Measurements from ENCODE around the gene SRC. TPM values are rescaled to one million over a fixed set of nuclear protein-coding genes. Genes with fewer than 3 reads are reported as not detected.

Gene SRC
- total and polyA plus RNA-seq, 8 donors, result 37.4 to 93.0 (median 71.5) TPM

DNA sequence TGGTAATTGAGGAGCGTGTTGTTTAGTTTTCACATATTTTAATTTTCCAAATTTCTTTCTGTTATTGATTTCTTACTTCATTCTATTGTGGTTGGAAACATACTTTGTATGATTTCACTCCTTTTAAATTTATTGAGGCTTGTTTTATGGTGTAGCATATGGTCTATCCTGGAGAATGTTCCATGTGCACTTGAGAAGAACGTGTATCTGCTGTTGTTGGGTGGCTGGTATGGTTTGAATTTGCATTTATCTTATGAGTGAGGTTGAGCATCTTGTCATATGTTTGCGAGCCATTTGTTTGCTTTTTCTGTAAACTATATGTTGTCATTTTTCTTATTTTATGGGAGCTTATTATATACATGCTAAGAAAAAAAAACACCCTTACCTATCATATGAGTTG, 26.5 kb downstream of the SRC start:
- Histone ChIP-seq H3K4me3 (no peak overlapping the region), H3K27ac (no peak overlapping the region), H3K4me1 (peaks cover 0 to 5% of the 10 kb centered on the region in 2 donors), H3K9me3 (no peaks in the 10 kb centered on the region), H3K36me3 (no peaks in the 10 kb centered on the region), H3K27me3 (no peaks in the 10 kb centered on the region)
- ATAC-seq, result no peak
- no peak for DNase-seq
- TF ChIP-seq, protein P1, sequence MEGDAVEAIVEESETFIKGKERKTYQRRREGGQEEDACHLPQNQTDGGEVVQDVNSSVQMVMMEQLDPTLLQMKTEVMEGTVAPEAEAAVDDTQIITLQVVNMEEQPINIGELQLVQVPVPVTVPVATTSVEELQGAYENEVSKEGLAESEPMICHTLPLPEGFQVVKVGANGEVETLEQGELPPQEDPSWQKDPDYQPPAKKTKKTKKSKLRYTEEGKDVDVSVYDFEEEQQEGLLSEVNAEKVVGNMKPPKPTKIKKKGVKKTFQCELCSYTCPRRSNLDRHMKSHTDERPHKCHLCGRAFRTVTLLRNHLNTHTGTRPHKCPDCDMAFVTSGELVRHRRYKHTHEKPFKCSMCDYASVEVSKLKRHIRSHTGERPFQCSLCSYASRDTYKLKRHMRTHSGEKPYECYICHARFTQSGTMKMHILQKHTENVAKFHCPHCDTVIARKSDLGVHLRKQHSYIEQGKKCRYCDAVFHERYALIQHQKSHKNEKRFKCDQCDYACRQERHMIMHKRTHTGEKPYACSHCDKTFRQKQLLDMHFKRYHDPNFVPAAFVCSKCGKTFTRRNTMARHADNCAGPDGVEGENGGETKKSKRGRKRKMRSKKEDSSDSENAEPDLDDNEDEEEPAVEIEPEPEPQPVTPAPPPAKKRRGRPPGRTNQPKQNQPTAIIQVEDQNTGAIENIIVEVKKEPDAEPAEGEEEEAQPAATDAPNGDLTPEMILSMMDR (IDR thresholded peaks at IDR 0.05), result no peak
- intact Hi-C loops (cut with DNase I), result no loop called here

DNA sequence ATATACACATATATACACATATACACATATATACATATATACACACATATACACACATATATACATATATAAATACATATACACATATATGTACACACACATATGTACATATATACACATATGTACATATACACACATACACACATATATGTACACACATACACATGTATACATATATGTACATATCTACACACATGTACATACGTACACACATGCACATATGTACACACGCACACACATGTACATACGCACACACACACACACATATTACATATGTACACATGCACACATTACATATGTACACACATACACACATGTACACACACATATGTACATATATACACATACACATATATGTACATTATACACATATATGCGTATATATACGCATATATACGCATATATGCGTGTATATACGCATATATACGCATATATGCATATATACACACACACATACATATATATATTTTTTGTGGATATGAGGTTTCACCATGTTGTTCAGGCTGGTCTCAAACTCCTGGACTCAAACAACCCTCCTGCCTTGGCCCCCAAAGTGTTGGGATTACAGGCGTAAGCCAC, 27.2 kb downstream of the SRC start:
- Histone ChIP-seq H3K27me3 (no peaks in the 10 kb centered on the region), H3K4me1 (peaks cover 0 to 12% of the 10 kb centered on the region in 2 donors), H3K36me3 (no peaks in the 10 kb centered on the region), H3K4me3 (no peak overlapping the region), H3K27ac (no peak overlapping the region), H3K9me3 (no peaks in the 10 kb centered on the region)
- TF ChIP-seq, protein P1 (IDR thresholded peaks at IDR 0.05), result no peak
- intact Hi-C loops (cut with DNase I), result no loop called here
- no peak for ATAC-seq
- no peak for DNase-seq

DNA sequence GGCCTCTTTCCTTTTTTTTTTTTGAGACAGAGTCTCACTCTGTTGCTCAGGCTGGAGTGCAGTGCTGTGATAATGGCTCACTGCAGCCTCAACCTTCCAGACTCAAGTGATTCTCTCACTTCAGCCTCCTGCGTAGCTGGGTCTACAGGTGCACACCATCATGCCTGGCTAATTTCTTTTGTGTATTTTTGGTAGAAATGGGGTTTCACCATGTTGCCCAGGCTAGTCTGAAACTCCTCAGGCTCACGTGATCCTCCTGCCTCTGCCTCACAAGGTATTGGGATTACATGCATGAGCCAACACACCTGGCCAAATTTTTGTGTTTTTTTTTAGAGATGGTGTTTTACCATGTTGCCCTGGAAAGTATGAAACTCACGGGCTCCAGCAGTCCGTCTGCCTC, 29.3 kb downstream of the SRC start:
- intact Hi-C loops (cut with DNase I), result no loop called here
- Histone ChIP-seq H3K27me3 (no peaks in the 10 kb centered on the region), H3K36me3 (no peaks in the 10 kb centered on the region), H3K9me3 (no peaks in the 10 kb centered on the region), H3K27ac (no peak overlapping the region), H3K4me1 (peaks cover 0 to 31% of the 10 kb centered on the region in 2 donors), H3K4me3 (no peak overlapping the region)
- DNase-seq (no peak), ATAC-seq (no peak)
- TF ChIP-seq, protein P1 (IDR thresholded peaks at IDR 0.05), result no peak

DNA sequence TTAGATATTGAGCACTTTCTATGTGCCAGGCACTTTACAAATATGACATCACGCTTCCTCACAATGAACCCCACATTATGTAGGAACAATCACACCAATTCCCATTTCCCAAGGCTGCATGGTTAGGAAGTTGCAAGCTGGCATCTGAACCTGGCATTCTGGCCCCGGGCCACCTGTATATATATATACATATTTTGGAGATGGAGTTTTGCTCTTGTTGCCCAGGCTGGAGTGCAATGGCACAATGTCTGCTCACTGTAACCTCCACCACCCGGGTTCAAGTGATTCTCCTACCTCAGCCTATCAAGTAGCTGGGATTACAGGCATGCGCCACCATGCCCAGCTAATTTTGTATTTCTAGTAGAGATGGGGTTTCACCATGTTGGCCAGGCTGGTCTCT, 30.4 kb downstream of the SRC start:
- no peaks in the 10 kb centered on the region for H3K27me3 ChIP-seq
- peak in 1 of 4 donors; percentile 3 for DNase-seq
- peaks cover 0 to 39% of the 10 kb centered on the region in 2 donors for H3K4me1 ChIP-seq
- no peaks in the 10 kb centered on the region for H3K9me3 ChIP-seq
- H3K4me3 ChIP-seq, result no peak overlapping the region
- TF ChIP-seq, protein P1 (IDR thresholded peaks at IDR 0.05), result no peak
- H3K36me3 ChIP-seq, result no peaks in the 10 kb centered on the region
- no peak overlapping the region for H3K27ac ChIP-seq
- no peak for ATAC-seq
- intact Hi-C loops (cut with DNase I), result no loop called here

DNA sequence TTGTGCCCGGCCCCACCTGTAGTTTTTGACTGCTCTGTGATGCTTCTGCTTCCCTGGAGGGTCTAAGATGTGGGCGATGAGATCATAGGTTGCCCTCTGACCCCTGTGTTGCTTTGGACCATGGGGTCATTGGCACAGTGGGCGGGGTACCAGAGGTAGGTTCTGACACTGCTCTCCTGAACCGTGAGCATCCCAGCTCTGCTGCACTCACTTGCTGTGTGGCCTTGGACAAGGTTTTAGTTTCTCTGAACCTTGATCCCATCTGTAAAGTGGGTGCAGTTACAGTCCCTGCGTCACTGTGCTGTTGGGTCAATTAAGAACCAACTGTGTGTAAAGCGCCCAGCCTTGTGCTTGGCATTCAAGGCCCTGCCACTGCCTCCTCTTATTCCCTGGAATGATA, 30.9 kb downstream of the SRC start:
- Histone ChIP-seq H3K4me1 (peaks cover 0 to 44% of the 10 kb centered on the region in 2 donors), H3K36me3 (no peaks in the 10 kb centered on the region), H3K9me3 (no peaks in the 10 kb centered on the region), H3K27me3 (no peaks in the 10 kb centered on the region), H3K4me3 (no peak overlapping the region), H3K27ac (no peak overlapping the region)
- intact Hi-C loops (cut with DNase I), result no loop called here
- TF ChIP-seq, protein P1 (IDR thresholded peaks at IDR 0.05), result no peak
- peak in 1 of 4 donors; percentile 16 for DNase-seq
- ATAC-seq, result no peak
